ENCODE data around the gene UBL3.

DNA sequence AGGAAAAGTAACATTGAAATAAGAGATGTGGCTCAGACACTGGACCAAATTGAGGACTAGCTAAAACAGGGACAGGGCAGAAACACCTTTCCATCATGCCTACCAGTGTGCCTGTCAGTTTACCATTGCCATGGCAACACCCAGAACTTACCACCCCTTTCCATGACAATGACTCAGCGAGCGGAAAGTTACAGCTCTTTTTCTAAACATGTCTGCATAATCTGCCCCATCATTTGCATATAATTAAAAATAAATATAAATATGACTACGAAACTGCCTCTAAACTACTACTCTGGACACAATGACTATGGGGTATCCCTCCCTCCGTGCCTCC, 96.0 kb downstream of the UBL3 start:
- TF ChIP-seq, protein P1, sequence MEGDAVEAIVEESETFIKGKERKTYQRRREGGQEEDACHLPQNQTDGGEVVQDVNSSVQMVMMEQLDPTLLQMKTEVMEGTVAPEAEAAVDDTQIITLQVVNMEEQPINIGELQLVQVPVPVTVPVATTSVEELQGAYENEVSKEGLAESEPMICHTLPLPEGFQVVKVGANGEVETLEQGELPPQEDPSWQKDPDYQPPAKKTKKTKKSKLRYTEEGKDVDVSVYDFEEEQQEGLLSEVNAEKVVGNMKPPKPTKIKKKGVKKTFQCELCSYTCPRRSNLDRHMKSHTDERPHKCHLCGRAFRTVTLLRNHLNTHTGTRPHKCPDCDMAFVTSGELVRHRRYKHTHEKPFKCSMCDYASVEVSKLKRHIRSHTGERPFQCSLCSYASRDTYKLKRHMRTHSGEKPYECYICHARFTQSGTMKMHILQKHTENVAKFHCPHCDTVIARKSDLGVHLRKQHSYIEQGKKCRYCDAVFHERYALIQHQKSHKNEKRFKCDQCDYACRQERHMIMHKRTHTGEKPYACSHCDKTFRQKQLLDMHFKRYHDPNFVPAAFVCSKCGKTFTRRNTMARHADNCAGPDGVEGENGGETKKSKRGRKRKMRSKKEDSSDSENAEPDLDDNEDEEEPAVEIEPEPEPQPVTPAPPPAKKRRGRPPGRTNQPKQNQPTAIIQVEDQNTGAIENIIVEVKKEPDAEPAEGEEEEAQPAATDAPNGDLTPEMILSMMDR (IDR thresholded peaks at IDR 0.05 in 4 of 5, conservative IDR thresholded peaks at IDR 0.05 in 1 of 5) = no peak
- TF ChIP-seq POLR2A (IDR thresholded peaks at IDR 0.05) = no peak
